GM12873 (cell line): ENCODE data around the gene SHROOM4.

Source experiments
- TF ChIP-seq, protein P1 (sequence below): IDR thresholded peaks from 2 replicates; pipeline ENCODE4 v1.5.1; 2012; ENCODE audit warnings: low read depth, mild to moderate bottlenecking, moderate library complexity, low read length, control low read depth; ENCODE audit not compliant: insufficient read depth; ENCODE audit errors: missing control alignments

SHROOM4 gene

GRCh38 chrX:50768801-50769200 lies 45.2 kb downstream of the SHROOM4 start:
- TF ChIP-seq, protein P1, sequence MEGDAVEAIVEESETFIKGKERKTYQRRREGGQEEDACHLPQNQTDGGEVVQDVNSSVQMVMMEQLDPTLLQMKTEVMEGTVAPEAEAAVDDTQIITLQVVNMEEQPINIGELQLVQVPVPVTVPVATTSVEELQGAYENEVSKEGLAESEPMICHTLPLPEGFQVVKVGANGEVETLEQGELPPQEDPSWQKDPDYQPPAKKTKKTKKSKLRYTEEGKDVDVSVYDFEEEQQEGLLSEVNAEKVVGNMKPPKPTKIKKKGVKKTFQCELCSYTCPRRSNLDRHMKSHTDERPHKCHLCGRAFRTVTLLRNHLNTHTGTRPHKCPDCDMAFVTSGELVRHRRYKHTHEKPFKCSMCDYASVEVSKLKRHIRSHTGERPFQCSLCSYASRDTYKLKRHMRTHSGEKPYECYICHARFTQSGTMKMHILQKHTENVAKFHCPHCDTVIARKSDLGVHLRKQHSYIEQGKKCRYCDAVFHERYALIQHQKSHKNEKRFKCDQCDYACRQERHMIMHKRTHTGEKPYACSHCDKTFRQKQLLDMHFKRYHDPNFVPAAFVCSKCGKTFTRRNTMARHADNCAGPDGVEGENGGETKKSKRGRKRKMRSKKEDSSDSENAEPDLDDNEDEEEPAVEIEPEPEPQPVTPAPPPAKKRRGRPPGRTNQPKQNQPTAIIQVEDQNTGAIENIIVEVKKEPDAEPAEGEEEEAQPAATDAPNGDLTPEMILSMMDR: no peak

DNA sequence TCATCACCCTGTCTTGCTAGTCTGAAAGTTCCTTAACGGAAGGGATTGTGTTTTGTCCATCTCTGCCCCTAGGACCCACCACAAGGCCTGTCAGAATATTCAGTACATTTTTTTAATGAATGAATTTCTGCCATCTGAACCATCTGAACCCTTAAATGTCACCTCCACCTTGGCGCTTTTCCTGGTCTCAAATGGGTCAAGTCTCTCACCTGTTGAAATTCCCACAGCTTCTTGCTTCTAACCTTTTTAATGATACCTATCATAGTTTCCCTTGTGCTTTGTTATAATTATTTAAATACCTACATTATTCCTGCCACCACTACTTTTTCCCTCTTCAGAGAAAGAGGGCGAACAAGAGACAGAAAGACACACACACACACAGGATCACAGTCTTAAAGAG lies 48.0 kb downstream of the SHROOM4 start:
- TF ChIP-seq, protein P1: no peak

DNA sequence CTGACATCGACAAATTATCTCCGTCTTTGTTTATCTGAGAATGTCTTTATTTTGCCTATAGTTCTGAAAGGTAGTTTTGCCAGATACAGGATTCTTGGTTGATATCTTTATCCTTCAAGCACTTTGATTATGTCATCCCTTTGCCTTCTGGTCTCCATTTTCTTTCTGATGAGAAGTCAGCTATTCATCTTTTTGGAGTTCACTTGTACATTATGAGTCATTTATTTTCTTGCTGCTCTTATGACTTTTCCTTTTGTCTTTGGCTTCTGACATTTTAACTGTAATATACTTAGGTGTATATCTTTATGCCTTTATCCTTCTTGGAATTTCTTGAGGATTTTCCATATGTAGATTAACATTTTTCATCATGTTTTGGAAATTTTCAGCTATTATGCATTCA lies 51.4 kb downstream of the SHROOM4 start:
- TF ChIP-seq, protein P1: no peak

DNA sequence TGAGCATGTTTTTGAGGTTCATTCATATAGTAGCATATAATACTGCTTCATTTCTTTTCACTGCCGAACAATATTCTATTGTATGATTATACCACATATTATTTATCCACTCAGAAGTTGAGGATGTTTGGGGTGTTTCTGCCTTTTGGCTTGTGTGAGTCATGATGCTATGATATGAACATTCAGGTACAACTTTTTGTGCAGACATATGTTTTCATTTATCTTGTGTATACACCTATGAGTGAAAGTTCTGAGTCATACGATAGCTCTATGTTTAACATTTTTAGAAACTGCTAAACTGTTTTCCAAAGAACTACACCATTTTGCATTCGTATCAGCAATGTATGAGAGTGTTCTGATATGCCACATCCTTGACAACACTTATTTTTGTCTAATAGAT lies 57.7 kb downstream of the SHROOM4 start:
- TF ChIP-seq, protein P1: no peak

- TF ChIP-seq, protein P1: no peak
Observed at GRCh38 chrX:50751091-50751490, 62.9 kb downstream of the SHROOM4 start.

DNA sequence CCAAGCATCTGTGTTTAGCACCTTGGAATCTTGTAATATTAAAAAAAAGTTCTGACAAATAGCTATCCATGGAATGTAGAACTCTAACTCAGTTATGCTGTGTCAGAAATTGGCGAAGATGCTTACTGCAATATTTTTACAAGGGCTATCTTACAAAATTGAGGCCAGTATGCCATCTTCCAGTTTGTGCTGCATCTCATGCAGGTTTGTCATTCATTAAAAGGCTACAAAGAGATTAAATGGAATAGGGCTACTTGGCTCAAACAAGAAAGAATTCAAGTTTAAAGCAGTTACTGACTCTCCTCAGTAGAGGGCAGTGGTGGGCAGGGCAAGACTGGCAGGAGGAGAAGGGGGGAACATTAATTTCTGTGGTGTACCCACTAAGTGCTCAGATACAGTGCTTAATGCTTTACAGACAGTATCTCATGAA lies 66.5 kb downstream of the SHROOM4 start:
- TF ChIP-seq, protein P1: peak; percentile 76

DNA sequence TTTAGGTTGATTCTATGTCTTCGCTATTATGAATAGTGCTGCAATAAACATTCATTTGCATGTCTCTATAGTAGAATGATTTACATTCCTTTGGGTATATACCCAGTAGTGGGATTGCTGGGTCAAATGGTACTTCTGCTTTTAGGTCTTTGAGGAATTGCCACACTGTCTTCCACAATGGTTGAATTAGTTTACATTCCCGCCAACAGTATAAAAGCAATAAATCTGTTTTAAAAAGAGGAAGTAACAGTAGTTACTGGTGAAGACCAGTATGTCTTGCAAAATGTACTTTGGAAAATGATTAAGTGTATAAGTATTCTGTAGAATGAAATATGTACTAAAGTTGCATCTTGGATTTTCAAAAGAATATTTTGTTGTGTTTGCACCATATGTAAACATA lies 77.3 kb downstream of the SHROOM4 start:
- TF ChIP-seq, protein P1: no peak
